ENCODE data around the gene GPHB5. TPM values are rescaled to one million over a fixed set of nuclear protein-coding genes. Genes with fewer than 3 reads are reported as not detected.

The GPHB5 gene
- total and polyA plus RNA-seq, 2 experiments from 2014 or later = not detected

- in situ Hi-C loops (cut with MboI) = no loop called here
- Histone ChIP-seq H3K36me3 (ENCODE audit: low read depth) (no peaks in the 10 kb centered on the region), H3K27ac (no peak overlapping the region), H3K79me2 (ENCODE audit: insufficient read depth) (no peaks in the 10 kb centered on the region), H3K4me1 (ENCODE audit: insufficient read depth) (no peaks in the 10 kb centered on the region), H3K4me3 (no peak overlapping the region), H2AFZ (no peak overlapping the region), H4K20me1 (ENCODE audit: insufficient read depth) (no peaks in the 10 kb centered on the region), H3K27me3 (replicated peaks; ENCODE audit: insufficient read depth) (no peaks in the 10 kb centered on the region), H3K4me2 (ENCODE audit: unreplicated experiment) (no peak overlapping the region), H3K9me2 (ENCODE audit: insufficient read depth) (no peaks in the 10 kb centered on the region), H3K9ac (no peak overlapping the region), H3F3A (ENCODE audit: insufficient read depth) (no peaks in the 10 kb centered on the region), H3K9me3 (ENCODE audit: low read depth) (no peaks in the 10 kb centered on the region)
- TF ChIP-seq EZH2 (IDR thresholded peaks at IDR 0.05; ENCODE audit: insufficient read depth, poor library complexity, severe bottlenecking) (no peak), EZH2phosphoT487 (IDR thresholded peaks at IDR 0.05; ENCODE audit: insufficient read depth, low read depth) (no peak)
- no peak for DNase-seq
- WGBS, 2 experiments (ENCODE audit: low coverage in 1 of 2, low lambda C conversion rate in 2 of 2, missing lambda C conversion rate in 2 of 2) = 18 to 20% methylated on average over 3 of the region's 3 CpGs
Measured at GRCh38 chr14:63267171-63267570, 51.6 kb downstream of the GPHB5 start.

GRCh38 chr14:63266106-63266505 lies 52.6 kb downstream of the GPHB5 start:
- no peak for TF ChIP-seq EZH2 (IDR thresholded peaks at IDR 0.05; ENCODE audit: insufficient read depth, poor library complexity, severe bottlenecking)
- TF ChIP-seq EZH2phosphoT487 (IDR thresholded peaks at IDR 0.05; ENCODE audit: insufficient read depth, low read depth) = no peak
- H3K9me3 ChIP-seq (ENCODE audit: low read depth) = no peaks in the 10 kb centered on the region
- H3K4me2 ChIP-seq (ENCODE audit: unreplicated experiment) = no peak overlapping the region
- H2AFZ ChIP-seq = no peak overlapping the region
- WGBS, 2 experiments (ENCODE audit: low coverage in 1 of 2, low lambda C conversion rate in 2 of 2, missing lambda C conversion rate in 2 of 2) = 27 to 32% methylated on average over 1 of the region's 1 CpG
- no peaks in the 10 kb centered on the region for H3K79me2 ChIP-seq (ENCODE audit: insufficient read depth)
- H3K27ac ChIP-seq = no peak overlapping the region
- DNase-seq = no peak
- H3K27me3 ChIP-seq (replicated peaks; ENCODE audit: insufficient read depth) = no peaks in the 10 kb centered on the region
- in situ Hi-C loops (cut with MboI) = no loop called here
- H3K4me1 ChIP-seq (ENCODE audit: insufficient read depth) = no peaks in the 10 kb centered on the region
- H3K4me3 ChIP-seq = no peak overlapping the region
- H3K9ac ChIP-seq = no peak overlapping the region
- H3K36me3 ChIP-seq (ENCODE audit: low read depth) = no peaks in the 10 kb centered on the region
- H3K9me2 ChIP-seq (ENCODE audit: insufficient read depth) = no peaks in the 10 kb centered on the region
- H4K20me1 ChIP-seq (ENCODE audit: insufficient read depth) = no peaks in the 10 kb centered on the region
- H3F3A ChIP-seq (ENCODE audit: insufficient read depth) = no peaks in the 10 kb centered on the region

Other genes starting within 250 kb of the GPHB5 start
- 1.2 and 1.6 TPM in 2 replicates for gene RHOJ, start 114.5 kb downstream of the GPHB5 start, total RNA-seq (2014; rRNA removed; shearing (Covaris generic))
- gene RHOJ, start 114.5 kb downstream of the GPHB5 start, polyA plus RNA-seq (2016; fragmentation: Nextera tagmentation; extraction: Ambion mirVana) = 2.2 and 3.0 TPM in 2 replicates
- gene PPP2R5E, start 224.4 kb upstream of the GPHB5 start, total RNA-seq (2014; rRNA removed; shearing (Covaris generic)) = 16.9 and 21.8 TPM in 2 replicates
- 31.8 and 33.7 TPM in 2 replicates for gene PPP2R5E, start 224.4 kb upstream of the GPHB5 start, polyA plus RNA-seq (2016; fragmentation: Nextera tagmentation; extraction: Ambion mirVana)

Data from GM23248 (cell line).